Testis (tissue), 2 donors: Measurements from ENCODE around the gene CDC7.

Experiments used
- CTCF ChIP-seq, 3 experiments: fragments of 450-650 bp in 2 of 3; fragments of 200-600 bp in 1 of 3; sonication (generic) in 1 of 3; IDR thresholded peaks; one replicate each; pipeline ENCODE4 v1.5.1; 2016 to 2019; ENCODE audit warnings: antibody characterized with exemption in 3 of 3, mild to moderate bottlenecking in 2 of 3, moderate library complexity in 1 of 3
- POLR2A ChIP-seq: fragments of 450-650 bp; IDR thresholded peaks from one replicate; pipeline ENCODE4 v1.6.1; 2017; ENCODE audit warnings: antibody characterized with exemption, mild to moderate bottlenecking, moderate library complexity

GRCh38 chr1:91557826-91558225 lies 57.2 kb downstream of the CDC7 start:
- TF ChIP-seq CTCF (IDR thresholded peaks at IDR 0.05) (no peak), POLR2A (no peak)
